Spleen (tissue), 11 donors: ENCODE results near the gene PAK3. TPM values are rescaled to one million over a fixed set of nuclear protein-coding genes. Genes with fewer than 3 reads are reported as not detected.

ENCODE experiments used
- DNase-seq: peaks from one replicate; pipeline ENCODE4 v3.0.0-alpha.2; 2020
- H3K27ac ChIP-seq, 8 donors: fragments of 200-600 bp; sonication (generic) in 7 of 8; 1 replicate in 4 of 8; 2 replicates in 4 of 8; pipeline versions ENCODE4 v1.5.0 to v1.8.0; 2016 to 2021; ENCODE audit warnings: inconsistent platforms in 4 of 8, mild to moderate bottlenecking in 4 of 8, moderate library complexity in 1 of 8
- H3K27me3 ChIP-seq, 7 donors: fragments of 200-600 bp; sonication (generic) in 6 of 7; replicated peaks in 1 of 7; 1 replicate in 4 of 7; 2 replicates in 3 of 7; pipeline versions ENCODE4 v1.5.0 to v1.8.0; 2016 to 2021; ENCODE audit warnings: inconsistent platforms in 3 of 7, mild to moderate bottlenecking in 1 of 7
- H3K36me3 ChIP-seq, 6 donors: fragments of 200-600 bp; sonication (generic) in 5 of 6; 1 replicate in 4 of 6; 2 replicates in 2 of 6; pipeline versions ENCODE4 v1.5.0 to v1.8.0; 2016 to 2021; ENCODE audit warnings: inconsistent platforms in 2 of 6
- H3K4me1 ChIP-seq, 6 donors: fragments of 200-600 bp; sonication (generic) in 5 of 6; 1 replicate in 3 of 6; 2 replicates in 3 of 6; pipeline versions ENCODE4 v1.5.0 to v1.8.0; 2016 to 2021; ENCODE audit warnings: inconsistent platforms in 3 of 6
- H3K4me3 ChIP-seq, 8 donors: fragments of 200-600 bp; sonication (generic) in 7 of 8; 1 replicate in 4 of 8; 2 replicates in 4 of 8; pipeline versions ENCODE4 v1.5.0 to v1.8.0; 2016 to 2021; ENCODE audit warnings: inconsistent platforms in 4 of 8, mild to moderate bottlenecking in 4 of 8, moderate library complexity in 2 of 8
- H3K9me3 ChIP-seq, 8 donors: fragments of 200-600 bp; sonication (generic) in 7 of 8; 1 replicate in 4 of 8; 2 replicates in 4 of 8; pipeline versions ENCODE4 v1.5.0 to v1.8.0; 2016 to 2021; ENCODE audit warnings: inconsistent platforms in 4 of 8
- CTCF ChIP-seq, 11 experiments: fragments of 200-600 bp in 7 of 11; fragments of 450-650 bp in 4 of 11; sonication (generic) in 4 of 11; IDR thresholded peaks in 8 of 11; conservative IDR thresholded peaks in 3 of 11; 1 replicate in 7 of 11; 2 replicates in 4 of 11; pipeline versions ENCODE4 v1.4.0 to v1.8.0; 2016 to 2021; ENCODE audit warnings: antibody characterized with exemption in 11 of 11, inconsistent platforms in 4 of 11, mild to moderate bottlenecking in 1 of 11
- POLR2A ChIP-seq, 3 donors: fragments of 450-650 bp; IDR thresholded peaks; one replicate each; pipeline ENCODE4 v1.5.1; 2017; ENCODE audit warnings: antibody characterized with exemption in 3 of 3, mild to moderate bottlenecking in 1 of 3
- POLR2AphosphoS5 ChIP-seq, 3 donors: sonication (generic); formaldehyde crosslinking; IDR thresholded peaks; one replicate each; pipeline ENCODE4 v1.5.1; 2017; ENCODE audit warnings: antibody characterized with exemption in 3 of 3
- WGBS, 5 donors: extraction: QIAGEN DNeasy Blood & Tissue Kit in 3 of 5; methylation state at CpG; one replicate each; pipeline versions ENCODE4 v1.1.5 to v1.1.7; 2013 to 2018; 5-methylcytosine and 5-hydroxymethylcytosine counted together
- intact Hi-C: fragments of 100-400 bp; cut with DNase I; formaldehyde crosslinking; loops from one replicate; pipeline ENCODE4 v1.15.0; 2023; ENCODE audit warnings: low total_unique reads
- polyA plus RNA-seq, 3 donors: library from polyadenylated mRNA; stranded (reverse); fragments of 200-250 nt; gene quantifications; one replicate each; pipeline ENCODE4 v1.2.1, GENCODE V29; 2013
- total RNA-seq, 7 donors: library from RNA; depleted of rRNA in 3 of 7; stranded (reverse); fragments of >200 nt in 3 of 7; fragmentation: NEBNext Ultra II Directional in 4 of 7; extraction: Animal tissue kit (Norgen Biotek cat#: 25700) in 4 of 7; gene quantifications; one replicate each; pipeline versions ENCODE4 v1.1.0 to v1.2.1, GENCODE V29; 2016 to 2021
- donor health status: healthy with polysubstance abuse.
- donor health status: DM: no; HTN: no; CAD: no; lungs with moderate emphysema.
- donor health status: DM: no; HTN: no; CAD: no.
- donor health status: Bipolar disorder and iron deficiency.
- donor health status: healthy.
- donor health status: DM: no; HTN: no; CAD: no.
- donor health status: DM: yes; HTN: yes; CAD: no.

The PAK3 gene
- total and polyA plus RNA-seq, 10 donors, result 0.09 to 7.3 (median 2.7) TPM

GRCh38 chrX:111169141-111169540 lies 73.2 kb downstream of the PAK3 start:
- intact Hi-C loops, result no loop called here
- no peak for DNase-seq
- 69 to 90% (median 81%) methylated on average over 2 of the region's 2 CpGs for WGBS, 5 donors

GRCh38 chrX:111170017-111170416 lies 74.0 kb downstream of the PAK3 start:
- H3K27ac ChIP-seq, result no peak overlapping the region
- H3K4me3 ChIP-seq, result no peak overlapping the region
- TF ChIP-seq POLR2AphosphoS5 (IDR thresholded peaks at IDR 0.05) (no peak), CTCF (IDR thresholded peaks at IDR 0.05 in 8 of 11, conservative IDR thresholded peaks at IDR 0.05 in 3 of 11) (no peak), POLR2A (IDR thresholded peaks at IDR 0.05) (no peak)
- H3K27me3 ChIP-seq, result no peaks in the 10 kb centered on the region
- 19 to 36% (median 27%) methylated on average over 1 of the region's 1 CpG for WGBS, 5 donors
- H3K9me3 ChIP-seq, result no peaks in the 10 kb centered on the region
- no peaks in the 10 kb centered on the region for H3K4me1 ChIP-seq
- H3K36me3 ChIP-seq, result no peaks in the 10 kb centered on the region
- intact Hi-C loops, result no loop called here
- DNase-seq, result no peak

More at GRCh38 chrX:111169141-111169540, 73.2 kb downstream of the PAK3 start:
- Histone ChIP-seq H3K4me3 (no peak overlapping the region), H3K36me3 (no peaks in the 10 kb centered on the region), H3K4me1 (no peaks in the 10 kb centered on the region), H3K27ac (no peak overlapping the region), H3K9me3 (no peaks in the 10 kb centered on the region), H3K27me3 (no peaks in the 10 kb centered on the region)
- no peak for TF ChIP-seq POLR2A (IDR thresholded peaks at IDR 0.05)
- TF ChIP-seq POLR2AphosphoS5 (IDR thresholded peaks at IDR 0.05), result no peak
- no peak for TF ChIP-seq CTCF (IDR thresholded peaks at IDR 0.05 in 8 of 11, conservative IDR thresholded peaks at IDR 0.05 in 3 of 11)

- H3K4me1 ChIP-seq, result no peaks in the 10 kb centered on the region
- no peaks in the 10 kb centered on the region for H3K36me3 ChIP-seq
- no peak overlapping the region for H3K27ac ChIP-seq
- WGBS, 5 donors, result 47 to 82% (median 69%) methylated on average over 2 of the region's 2 CpGs
- no peak overlapping the region for H3K4me3 ChIP-seq
- intact Hi-C loops, result no loop called here
- no peaks in the 10 kb centered on the region for H3K27me3 ChIP-seq
- DNase-seq, result no peak
- H3K9me3 ChIP-seq, result no peaks in the 10 kb centered on the region
- TF ChIP-seq POLR2A (IDR thresholded peaks at IDR 0.05) (no peak), CTCF (IDR thresholded peaks at IDR 0.05 in 8 of 11, conservative IDR thresholded peaks at IDR 0.05 in 3 of 11) (no peak)
These were observed 84.8 kb downstream of the PAK3 start for GRCh38 chrX:111180750-111181240.

- Histone ChIP-seq H3K27ac (no peak overlapping the region), H3K27me3 (no peaks in the 10 kb centered on the region), H3K36me3 (no peaks in the 10 kb centered on the region), H3K9me3 (no peaks in the 10 kb centered on the region), H3K4me1 (no peaks in the 10 kb centered on the region), H3K4me3 (no peak overlapping the region)
- WGBS, 5 donors, result 38 to 77% (median 65%) methylated on average over 3 of the region's 3 CpGs
- intact Hi-C loops, result no loop called here
- no peak for TF ChIP-seq CTCF (IDR thresholded peaks at IDR 0.05 in 8 of 11, conservative IDR thresholded peaks at IDR 0.05 in 3 of 11)
- no peak for TF ChIP-seq POLR2A (IDR thresholded peaks at IDR 0.05)
- TF ChIP-seq POLR2AphosphoS5 (IDR thresholded peaks at IDR 0.05), result no peak
- no peak for DNase-seq
These were observed 86.0 kb downstream of the PAK3 start for GRCh38 chrX:111181951-111182350.
